Activated naive CD4-positive, alpha-beta T cell treated with anti-CD3 and anti-CD28 coated beads, Interleukin-2, amount 50 U/mL, for 16 hours (primary cell): ENCODE data around the gene SLC22A2.
"Not testable (repeated sequence)": the region's sequence is repeated elsewhere in the genome, so short reads cannot be mapped to it uniquely, and the experiment has no call there.

Experiments used
- DNase-seq: peaks from one replicate; pipeline ENCODE4 v3.0.0-alpha.2; 2020

Gene SLC22A2

DNA sequence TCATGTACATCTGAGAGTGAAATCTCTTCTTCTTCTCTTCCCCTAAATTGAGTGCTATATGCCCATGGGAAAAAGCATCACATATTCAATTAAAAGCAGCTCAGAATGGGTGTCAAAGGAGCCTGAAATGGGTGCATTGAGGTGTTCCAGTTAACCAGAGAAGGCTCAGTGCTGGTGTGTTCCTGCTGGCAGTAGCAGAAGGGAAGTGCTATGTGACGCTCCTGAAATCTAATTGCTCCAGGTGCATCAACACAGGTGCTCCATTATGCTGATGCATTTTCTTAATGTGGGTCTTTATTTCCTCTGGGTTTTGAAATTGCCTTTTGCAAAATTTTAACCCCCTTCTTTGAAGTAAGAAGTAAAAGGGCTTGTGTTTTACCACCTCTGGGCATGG, 17.9 kb downstream of the SLC22A2 start:
- DNase-seq = no peak

DNA sequence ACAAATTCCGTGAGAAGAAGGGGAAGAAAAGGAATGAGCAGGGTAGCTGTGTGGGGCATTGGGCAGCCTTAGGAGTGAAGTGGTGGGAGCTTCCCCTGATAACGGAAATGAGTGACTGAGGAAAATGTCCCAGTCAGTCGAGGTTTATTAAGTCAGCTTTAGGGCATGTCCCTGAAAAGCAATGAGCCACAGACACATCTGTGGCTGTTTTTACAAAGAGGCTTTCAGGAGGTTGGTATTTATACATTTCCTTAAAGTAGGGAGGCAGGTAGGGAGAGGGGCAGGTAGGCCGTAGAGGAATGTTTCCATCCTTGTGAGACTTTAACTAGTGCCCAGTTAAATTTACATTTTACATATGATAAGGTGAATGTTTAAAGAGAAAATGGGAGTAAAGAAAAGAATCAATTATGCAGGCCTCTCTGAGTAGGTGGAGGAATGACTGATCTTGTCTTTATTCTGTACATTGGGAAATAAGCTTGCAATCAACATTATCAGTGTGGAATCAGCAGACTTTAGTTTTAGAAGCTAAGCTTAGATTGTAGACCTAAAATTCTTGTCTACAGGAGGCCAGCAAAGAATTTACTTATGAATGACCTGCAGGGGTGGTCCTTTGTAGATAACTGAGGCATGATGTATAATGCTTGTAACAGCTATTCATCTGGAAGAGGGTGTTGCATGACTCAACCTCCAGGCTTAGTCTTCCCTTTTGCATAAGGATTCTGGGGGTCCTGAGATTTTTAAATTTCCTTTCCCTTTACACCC, 18.5 kb downstream of the SLC22A2 start:
- DNase-seq = no peak

DNA sequence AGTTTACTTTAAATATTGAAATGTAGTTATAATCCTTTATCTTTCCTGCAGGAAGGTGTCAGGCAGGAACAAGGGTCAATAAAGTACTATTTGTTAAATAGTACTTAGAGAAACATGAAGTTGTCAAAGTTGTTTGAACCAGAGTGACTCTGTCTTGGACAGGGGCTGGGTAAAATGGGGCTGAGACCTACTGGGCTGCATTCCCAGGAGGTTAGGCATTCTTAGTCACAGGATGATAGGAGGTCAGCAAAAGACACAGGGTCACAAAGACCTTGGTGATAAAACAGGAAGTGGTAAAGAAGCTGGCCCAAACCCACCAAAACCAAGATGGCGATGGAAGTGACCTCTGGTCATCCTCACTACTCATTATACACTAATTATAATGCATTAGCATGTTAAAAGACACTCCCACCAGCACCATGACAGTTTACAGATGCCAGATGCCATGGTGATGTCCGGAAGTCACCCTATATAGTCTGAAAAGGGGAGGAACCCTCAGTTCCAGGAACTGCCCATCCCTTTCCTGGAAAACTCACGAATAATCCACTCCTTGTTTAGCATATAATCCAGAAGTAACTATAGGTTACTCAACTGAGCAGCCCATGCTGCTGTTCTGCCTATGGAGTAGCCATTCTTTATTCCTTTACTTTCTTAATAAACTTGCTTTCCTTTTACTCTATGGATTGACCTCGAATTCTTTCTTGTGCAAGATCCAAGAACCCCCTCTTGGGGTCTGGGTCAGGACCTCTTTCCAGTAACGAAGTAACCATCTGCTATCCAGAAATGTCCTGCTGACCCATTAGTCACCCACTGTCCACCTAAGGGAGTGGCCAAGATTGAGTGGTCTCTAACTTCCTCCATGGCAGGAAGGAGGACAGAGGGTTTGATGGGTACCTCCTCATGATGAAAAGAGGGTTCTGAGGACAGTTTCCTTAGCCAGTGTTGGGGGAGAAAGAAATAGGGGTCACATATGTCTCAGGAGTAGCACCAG, 19.6 kb downstream of the SLC22A2 start:
- no peak for DNase-seq

DNA sequence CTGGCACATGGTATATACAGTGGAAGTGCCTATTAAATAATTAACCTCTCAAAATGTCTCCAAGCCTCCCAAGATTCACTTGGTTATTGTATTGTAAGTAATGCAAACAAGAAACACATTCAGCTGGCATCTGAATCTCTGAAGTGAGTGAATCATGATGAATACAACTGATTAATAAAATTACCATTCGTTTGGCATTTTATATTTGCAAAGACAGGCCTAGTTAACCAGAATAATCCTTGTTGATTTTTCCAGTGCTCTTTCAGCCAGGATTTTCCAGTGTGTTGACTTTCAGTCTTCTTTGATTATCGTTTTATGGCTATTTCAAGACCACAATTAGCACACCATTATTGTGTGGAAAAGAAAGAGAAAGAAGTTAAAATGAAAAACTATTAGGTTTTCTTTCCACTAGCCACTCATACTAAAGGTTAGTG, 20.3 kb downstream of the SLC22A2 start:
- no peak for DNase-seq

DNA sequence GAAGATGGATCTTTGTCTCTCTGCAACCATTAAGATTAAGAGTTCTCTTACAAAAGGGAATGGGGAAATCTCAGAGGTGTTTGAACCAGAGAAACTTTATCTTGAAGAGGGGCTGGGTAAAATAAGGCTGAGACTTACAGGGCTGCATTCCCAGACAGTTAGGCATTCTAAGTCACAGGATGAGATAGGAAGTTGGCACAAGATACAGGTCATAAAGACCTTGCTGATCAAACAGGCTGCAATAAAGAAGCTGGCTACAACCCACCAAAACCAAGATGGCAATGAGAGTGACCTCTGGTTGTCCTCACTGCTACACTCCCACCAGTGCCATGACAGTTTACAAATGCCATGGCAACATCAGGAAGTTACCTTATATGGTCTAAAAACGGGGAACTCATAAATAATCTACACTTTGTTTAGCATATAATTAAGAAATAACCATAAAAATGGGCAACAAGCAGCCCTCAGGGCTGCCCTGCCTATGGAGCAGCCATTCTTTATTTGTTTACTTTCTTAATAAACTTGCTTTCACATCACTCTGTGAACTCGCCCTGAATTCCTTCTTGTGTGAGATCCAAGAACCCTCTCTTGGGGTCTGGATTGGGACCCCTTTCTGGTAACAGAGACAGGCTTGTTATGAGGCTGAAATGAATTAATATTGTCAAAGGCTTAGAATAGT, 20.9 kb downstream of the SLC22A2 start:
- DNase-seq = not testable (repeated sequence)

DNA sequence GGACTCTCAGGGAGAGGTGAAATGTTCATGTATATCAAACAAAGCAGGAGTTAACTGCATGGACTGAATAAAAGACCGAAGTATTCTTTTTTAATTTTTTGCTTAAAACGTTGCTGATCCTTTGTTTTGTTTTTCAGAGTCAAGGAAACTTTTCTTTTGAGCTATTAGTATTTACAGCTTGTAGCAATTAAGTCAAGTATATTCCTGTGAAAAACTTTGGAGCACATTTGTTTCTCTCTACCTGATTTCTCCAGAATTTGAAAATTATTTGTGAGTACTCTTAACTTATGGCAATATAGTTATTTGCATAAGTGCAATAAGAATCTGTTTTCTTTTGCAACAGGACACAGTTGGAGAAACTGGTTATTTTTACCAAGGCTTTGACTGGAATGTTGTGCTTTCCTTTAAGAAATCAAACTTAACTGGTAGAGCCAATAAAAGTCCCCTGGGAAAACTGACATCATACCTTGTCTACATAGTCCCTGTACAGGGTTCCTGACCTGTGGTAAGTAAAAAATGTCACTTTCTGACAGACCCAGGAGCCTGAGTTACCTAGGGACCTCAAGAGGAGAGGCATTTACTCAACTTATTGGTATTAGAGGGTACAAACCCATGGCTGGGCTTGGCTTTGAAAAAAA, 22.3 kb downstream of the SLC22A2 start:
- DNase-seq = not testable (repeated sequence)

DNA sequence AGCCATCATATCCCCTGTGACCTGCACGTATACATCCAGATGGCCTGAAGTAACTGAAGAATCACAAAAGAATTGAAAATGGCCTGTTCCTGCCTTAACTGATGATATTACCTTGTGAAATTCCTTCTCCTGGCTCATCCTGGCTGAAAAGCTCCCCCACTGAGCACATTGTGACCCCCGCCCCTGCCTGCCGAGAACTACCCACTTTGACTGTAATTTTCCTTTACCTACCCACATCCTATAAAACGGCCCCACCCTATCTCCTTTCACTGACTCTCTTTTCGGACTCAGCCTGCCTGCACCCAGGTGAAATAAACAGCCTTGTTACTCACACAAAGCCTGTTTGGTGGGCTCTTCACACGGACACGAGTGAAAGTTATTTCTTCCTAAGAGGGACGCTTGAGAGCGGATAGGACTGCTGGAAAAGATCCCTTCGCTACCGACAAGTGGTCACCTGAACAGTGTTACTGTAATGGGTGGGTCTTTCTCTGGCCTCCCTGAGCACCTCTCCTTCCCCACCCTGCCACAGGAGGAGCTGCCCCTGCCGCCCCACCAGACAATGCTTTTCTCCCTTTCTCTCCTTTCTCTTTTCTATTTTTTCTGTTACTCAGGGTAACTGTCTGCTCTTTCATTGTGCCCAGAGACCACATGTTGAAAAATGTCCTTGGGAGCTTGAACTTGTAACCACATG, 24.5 kb downstream of the SLC22A2 start:
- DNase-seq = not testable (repeated sequence)

DNA sequence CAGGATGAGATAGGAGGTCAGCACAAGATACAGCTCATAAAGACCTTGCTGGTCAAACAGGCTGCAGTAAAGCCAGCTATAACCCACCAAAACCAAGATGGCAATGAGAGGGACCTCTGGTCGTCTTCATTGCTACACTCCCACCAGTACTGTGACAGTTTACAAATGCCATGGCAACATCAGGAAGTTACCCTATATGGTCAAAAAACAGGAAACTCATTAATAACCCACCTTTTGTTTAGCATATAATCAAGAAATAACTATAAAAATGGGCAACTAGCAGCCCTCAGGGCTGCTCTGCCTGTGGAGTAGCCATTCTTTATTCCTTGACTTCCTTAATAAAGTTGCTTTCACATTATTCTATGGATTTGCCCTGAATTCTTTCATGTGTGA, 30.9 kb downstream of the SLC22A2 start:
- no peak for DNase-seq

DNA sequence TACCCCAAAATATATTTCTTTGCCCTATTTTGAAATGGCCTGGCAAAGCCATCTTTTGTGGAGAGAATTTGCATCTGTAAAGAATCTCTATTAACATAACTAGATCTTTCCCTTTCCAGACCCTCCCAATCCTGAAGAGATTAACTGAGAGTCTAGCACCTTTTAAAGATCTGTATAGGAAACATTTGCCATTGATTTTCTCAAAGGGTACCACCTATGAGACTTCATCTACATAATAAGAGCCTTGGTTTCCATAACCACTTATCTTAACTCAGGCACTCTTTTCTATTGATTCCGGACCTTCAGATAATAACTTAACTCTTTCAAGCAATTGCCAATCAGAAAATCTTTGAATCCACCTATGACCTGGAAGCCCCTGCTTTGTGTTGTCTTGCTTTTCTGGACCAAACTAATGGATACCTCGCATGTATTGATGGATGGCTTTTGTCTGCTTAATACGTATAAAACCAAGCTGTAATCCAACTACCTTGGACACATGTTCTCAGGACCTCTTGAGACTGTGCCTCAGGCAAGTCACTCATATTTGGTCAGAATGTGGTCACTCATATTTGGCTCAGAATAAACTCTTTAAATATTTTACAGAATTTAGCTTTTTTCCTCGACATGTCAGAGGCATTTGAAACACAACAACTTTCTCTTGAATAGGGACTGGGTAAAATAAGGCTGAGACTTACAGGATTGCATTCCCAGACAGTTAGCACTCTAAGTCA, 31.4 kb downstream of the SLC22A2 start:
- no peak for DNase-seq

DNA sequence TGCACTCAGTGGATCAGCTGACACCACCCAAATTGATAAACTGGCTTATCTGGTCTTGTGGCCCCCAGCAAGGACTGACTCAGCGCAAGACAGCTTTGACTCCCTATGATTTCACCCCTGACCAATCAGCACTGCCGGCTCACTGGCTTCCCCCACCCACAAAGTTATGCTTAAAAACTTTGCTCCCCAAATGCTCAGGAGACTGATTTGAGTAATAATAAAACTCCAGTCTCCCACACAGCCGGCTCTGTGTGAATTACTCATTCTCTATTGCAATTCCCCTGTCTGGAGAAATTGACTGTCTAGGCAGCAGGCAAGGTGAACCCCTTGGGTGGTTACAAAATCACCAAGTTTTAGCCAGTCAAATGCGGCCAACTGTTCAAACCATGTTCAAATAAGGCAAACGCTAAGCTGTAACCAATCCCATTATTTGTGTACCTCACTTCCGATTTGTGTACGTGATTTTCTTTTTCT, 32.5 kb downstream of the SLC22A2 start:
- DNase-seq = peak; percentile 45

DNA sequence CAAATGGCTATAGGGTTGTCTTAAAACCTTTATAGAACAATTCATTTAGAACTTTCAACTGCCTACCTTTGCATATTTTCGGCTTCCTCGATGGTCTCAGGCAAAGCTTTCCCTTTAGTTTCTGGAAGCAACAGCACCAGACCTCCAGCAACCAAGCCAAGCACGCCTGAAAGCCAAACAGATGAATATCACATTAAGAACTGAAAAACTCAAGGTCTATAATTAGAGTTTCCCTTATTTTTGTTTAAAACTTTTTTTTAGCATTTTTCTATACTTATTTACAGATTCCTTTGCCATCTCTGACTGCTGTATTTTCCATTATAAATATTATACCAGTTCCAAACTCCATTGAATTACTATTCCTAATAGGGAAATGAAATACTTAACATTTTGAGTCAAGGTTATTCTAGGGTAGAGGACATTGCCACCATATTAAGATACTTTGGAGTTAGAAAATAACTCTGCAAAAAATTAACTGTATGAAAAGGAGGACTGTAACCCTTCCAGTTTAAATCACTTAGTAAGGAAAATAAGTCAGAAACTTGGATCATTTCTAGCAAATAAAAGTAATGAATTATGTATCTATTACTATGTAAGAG, 33.9 kb downstream of the SLC22A2 start:
- no peak for DNase-seq

DNA sequence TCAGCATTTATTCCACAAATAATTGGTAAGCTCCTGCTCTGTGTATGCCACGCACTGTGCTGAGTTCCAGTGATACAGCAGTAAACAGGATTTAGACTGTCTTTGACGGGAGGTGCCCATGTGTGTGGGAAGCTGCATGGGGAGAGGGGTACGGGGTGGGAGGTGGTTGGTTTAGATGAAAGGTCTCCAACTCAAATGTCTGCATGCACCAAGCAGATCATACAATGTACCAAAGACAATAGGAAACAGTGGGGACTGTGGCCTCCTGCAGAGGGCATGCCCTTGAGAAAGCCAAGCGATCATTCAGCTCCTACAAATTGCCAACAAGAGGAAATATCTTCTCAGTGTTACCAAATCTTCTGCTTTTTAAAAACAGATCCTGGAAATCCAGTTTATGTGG, 36.1 kb downstream of the SLC22A2 start:
- DNase-seq = no peak

DNA sequence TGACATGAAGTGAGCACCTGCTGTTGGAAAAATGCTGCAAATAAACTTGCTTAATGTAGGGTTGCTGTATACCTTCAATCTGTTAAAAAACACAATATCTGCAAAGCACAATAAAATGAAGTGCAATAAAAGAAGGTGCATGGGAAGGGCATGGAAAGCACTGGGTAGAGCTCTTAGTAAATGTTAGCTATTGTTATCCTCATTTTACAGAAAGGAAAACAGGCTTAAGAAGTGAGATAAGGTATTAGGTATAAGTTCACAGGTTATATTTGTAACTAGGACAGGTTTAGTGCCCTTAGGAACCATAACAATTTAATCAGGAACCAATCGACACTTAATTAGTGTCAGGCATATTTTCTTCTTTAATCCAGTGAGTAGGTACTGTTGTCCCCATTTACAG, 36.7 kb downstream of the SLC22A2 start:
- DNase-seq = no peak

DNA sequence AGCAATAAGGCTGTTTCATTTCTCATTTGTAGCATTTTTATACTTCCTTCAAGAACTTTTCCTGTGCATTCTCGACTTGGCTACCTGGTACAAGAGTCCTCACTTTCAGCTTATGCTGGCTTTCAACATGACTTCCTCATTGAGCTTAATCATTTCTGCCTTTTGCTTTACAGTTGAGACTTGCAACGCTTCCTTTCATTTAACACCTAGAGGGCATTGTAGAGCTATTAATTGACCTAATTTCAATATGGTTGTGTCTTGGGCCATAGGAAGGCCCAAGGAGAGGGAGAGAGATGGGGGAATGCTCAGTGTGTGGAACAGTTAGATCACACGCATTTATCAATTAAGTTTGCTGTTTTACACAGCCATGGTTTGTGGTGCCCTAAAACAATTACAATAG, 37.2 kb downstream of the SLC22A2 start:
- no peak for DNase-seq

DNA sequence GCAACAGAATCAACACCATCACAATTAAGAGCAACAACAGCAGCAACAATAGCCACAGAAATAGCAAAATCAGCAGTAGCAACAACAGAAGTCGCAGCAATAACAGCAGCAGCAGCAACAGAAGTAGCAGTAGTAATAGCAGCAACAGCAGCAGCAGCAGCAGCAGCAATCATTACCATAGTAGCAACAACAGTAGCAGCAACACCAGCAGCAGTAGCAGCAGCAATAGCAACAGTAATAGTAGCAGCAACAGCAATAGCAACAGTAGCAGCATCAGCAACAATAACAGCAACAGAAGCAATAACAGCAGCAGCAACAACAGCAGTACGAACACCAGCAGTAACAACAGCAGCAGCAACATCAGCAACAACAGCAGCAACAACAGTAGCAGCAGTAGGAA, 39.8 kb downstream of the SLC22A2 start:
- DNase-seq = no peak

DNA sequence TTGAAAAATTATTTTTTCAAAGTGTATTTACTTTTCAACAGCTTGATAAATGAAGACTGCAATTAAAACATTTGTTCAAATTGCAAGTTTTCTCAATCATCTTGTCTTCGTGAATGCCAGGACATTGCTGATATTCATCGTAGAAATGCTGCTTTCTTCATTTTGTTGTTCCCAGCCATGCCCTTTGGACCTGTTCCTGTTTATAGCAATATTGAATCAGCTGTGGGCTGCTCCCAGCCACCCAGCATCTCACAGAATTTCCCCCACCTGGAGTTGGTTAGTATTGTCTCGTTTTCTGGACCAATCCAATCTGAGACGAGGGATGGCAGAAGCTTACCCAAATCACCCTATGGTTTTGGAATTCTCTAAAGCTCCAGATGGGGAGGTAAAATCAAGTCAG, 40.8 kb downstream of the SLC22A2 start:
- no peak for DNase-seq

DNA sequence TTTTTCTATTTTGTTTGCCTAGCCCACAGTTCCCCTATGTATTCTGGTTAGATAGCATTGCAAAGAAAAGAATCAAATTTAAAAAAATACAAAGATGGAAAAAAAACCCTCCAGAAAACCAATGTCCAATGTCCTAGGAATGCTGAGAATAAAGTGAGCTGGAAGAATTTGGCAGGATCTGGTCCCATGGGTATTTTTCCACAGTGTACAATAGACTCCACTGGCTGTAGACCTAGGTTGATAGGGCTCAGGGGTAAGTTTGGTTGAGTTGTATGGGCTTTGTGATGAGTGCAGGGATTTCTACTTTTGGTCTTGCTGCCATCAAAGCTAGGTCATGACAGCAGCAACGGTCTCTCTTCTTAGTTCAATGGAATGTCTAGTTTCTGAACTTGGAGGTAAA, 41.5 kb downstream of the SLC22A2 start:
- no peak for DNase-seq

DNA sequence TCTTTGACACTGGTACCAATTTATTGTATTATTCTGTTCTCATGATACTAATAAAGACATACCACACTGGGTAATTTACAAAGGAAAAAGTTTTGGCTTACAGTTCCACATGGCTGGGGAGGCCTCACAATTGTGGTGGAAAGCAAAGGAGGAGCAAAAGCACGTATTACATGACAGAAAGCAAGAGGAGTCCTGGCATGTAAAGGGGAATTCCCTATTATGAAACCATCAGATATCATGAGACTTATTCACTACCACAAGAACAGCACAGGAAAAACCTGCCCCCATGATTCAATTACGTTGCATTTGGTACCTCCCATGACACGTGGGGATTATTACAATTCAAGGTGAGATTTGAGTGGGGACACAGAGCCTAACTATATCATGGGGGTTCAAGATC, 43.4 kb downstream of the SLC22A2 start:
- DNase-seq = no peak

DNA sequence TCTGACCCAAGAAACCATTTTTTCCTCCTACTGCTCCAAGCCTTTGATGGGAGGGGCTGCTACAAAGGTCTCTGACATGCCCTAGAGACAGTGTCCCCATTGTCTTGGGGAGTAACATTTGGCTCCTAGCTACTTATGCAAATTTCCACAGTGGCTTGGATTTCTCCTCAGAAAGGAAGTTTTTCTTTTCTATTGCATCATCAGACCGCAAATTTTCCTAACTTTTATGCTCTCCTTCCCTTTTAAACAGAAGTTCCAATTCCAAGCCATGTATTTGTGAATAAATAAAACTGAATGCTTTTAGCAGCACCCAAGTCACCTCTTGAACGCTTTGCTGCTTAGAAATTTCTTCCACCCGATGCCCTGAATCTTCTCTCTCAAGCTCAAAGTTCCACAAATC, 51.0 kb downstream of the SLC22A2 start:
- DNase-seq = no peak

DNA sequence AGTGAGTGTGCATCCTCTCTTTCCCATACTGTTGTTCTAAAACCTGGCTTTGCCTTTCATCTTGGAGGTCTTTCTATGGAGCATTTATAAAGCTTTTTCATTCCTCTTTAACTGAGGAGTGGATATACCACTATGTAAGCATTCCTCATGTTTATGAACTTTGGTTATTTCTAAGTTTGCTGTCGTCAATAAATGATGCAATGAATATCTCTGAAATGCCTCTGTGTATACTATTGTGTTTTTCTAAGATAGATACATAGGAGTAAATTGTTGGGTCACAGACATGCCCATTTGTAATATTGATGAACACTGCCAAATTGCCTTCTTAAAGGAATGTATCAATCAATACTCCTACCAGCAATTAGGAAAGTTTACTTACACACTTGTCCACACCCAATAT, 53.9 kb downstream of the SLC22A2 start:
- DNase-seq = no peak

DNA sequence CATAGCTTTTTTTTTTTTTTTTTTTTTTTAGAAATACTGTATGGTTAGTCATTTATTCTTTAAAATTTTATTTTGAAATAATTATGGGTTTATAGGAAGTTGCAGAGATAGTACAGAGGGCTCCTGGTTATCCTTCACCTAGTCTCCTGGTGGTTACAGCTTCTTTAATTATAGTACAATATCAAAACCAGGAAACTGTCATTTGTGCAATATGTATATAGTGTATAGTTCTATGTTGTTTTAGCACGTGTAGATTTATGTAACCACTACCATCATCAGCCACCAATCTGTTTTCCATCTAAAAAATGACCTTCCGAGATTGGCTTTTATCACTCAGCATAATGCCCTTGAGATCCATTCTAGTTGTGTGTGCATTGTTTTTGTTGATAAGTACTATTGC, 54.7 kb downstream of the SLC22A2 start:
- DNase-seq = no peak
